Smooth muscle cell of the umbilical artery (primary cell): Measurements from ENCODE around the gene SFXN5. TPM values are rescaled to one million over a fixed set of nuclear protein-coding genes. Genes with fewer than 3 reads are reported as not detected.

Source experiments
- total RNA-seq: library from RNA; depleted of rRNA; stranded (reverse); fragments of >200 nt; gene quantifications from 2 replicates; pipeline ENCODE4 v1.2.3, GENCODE V29; 2014

SFXN5 gene
- 14.8 and 21.3 TPM in 2 replicates for total RNA-seq

GRCh38 chr2:73071360-73072128 is at the start of gene SFXN5:
SFXN5 (minus strand) TSS chr2:73071712; CDS start chr2:73071705, 7 bp downstream.

GRCh38 chr2:73112913-73113854 is 41.7 kb upstream of the SFXN5 start, which contains the start of gene RAB11FIP5:
RAB11FIP5 (minus strand) TSS chr2:73112948; CDS start chr2:73112777, 171 bp downstream.

GRCh38 chr2:72917138-72917876 is 154.2 kb downstream of the SFXN5 start, which contains the start of gene EMX1:
EMX1 (plus strand) TSS chr2:72917519; CDS start chr2:72917853, 334 bp downstream.

Other genes with a start within 250 kb of the SFXN5 start
- 24.6 and 45.4 TPM in 2 replicates for gene EXOC6B, start 245.7 kb downstream of the SFXN5 start, total RNA-seq
- 24.2 and 35.9 TPM in 2 replicates for gene SPR, start 184.3 kb downstream of the SFXN5 start, total RNA-seq
- not detected in 2 replicates for gene EMX1, start 154.2 kb downstream of the SFXN5 start, total RNA-seq
- 30.9 and 58.9 TPM in 2 replicates for gene RAB11FIP5, start 41.2 kb upstream of the SFXN5 start, total RNA-seq
- gene NOTO, start 130.9 kb upstream of the SFXN5 start, total RNA-seq: not detected in 2 replicates
- gene SMYD5, start 142.5 kb upstream of the SFXN5 start, total RNA-seq: 14.0 and 26.5 TPM in 2 replicates
- 9.1 and 13.7 TPM in 2 replicates for gene PRADC1, start 161.5 kb upstream of the SFXN5 start, total RNA-seq
- 280 and 380 TPM in 2 replicates for gene CCT7, start 162.6 kb upstream of the SFXN5 start, total RNA-seq
- 1.8 and 2.4 TPM in 2 replicates for gene FBXO41, start 212.8 kb upstream of the SFXN5 start, total RNA-seq
- not detected in 2 replicates for gene EGR4, start 221.8 kb upstream of the SFXN5 start, total RNA-seq